Stimulated activated CD8-positive, alpha-beta memory T cell treated with anti-CD3 and anti-CD28 coated beads, Interleukin-4, amount 100 ng/mL, for 24 hours (primary cell): ENCODE results near the gene KRT27.
"Not testable (repeated sequence)": the region's sequence is repeated elsewhere in the genome, so short reads cannot be mapped to it uniquely, and the experiment has no call there.

Experiments used
- DNase-seq: peaks from one replicate; pipeline ENCODE4 v3.0.0-alpha.2; 2020; ENCODE audit warnings: low read depth

KRT27 gene, protein sequence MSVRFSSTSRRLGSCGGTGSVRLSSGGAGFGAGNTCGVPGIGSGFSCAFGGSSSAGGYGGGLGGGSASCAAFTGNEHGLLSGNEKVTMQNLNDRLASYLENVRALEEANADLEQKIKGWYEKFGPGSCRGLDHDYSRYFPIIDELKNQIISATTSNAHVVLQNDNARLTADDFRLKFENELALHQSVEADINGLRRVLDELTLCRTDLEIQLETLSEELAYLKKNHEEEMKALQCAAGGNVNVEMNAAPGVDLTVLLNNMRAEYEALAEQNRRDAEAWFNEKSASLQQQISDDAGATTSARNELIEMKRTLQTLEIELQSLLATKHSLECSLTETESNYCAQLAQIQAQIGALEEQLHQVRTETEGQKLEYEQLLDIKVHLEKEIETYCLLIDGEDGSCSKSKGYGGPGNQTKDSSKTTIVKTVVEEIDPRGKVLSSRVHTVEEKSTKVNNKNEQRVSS

DNA sequence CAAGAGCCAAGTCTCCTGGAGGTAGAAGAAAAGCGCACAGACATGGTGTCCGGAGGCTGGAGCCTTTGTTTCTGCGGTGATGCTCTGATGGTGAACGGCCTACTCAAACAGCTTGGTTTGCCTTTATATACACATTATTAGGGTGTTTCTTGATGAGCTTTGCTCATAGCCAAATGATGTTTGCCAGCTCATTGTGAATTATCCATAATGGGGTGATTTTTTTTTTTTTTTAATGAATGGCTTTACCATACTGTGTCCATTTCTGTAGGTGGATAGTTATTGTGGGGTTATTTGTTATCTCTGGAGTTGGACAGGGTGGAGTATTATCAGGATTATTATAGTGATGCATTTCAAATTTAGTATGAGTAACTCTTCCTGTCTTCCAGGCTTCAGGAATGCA, at the start of gene KRT27:
Gene KRT27 (minus strand): TSS at position 101 of the 400 bp plus-strand sequence. CDS start 57 bp downstream, at position 44.
- no peak for DNase-seq

DNA sequence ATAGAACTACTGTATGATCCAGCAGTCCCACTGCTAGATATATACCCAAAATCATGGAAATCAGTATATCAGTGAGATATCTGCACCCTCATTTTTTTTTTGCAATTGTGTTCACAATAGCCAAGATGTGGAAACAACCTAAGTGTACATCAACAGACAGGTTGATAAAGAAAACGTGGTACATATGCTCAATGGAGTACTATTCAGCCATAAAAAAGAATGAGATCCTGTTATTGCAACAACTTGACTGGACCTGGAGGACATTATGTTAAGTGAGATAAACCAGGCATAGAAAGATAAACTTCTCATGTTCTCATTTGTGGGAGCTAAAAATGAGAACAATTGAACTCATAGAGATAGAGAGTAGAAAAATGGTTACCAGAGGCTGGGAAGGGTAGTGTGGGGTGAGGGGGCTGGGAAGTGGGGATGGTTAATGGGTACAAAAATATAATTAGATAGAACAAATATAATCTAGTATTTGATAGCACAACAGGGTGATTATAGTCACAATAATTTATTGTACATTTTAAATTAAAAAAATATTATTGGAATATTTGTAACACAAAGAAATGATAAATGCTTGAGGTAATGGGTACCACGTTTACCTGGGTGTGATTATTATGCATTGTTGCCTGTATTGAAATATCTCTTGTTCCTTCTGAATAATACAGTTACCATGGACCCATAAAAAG, 47.9 kb upstream of the KRT27 start:
- no peak for DNase-seq

DNA sequence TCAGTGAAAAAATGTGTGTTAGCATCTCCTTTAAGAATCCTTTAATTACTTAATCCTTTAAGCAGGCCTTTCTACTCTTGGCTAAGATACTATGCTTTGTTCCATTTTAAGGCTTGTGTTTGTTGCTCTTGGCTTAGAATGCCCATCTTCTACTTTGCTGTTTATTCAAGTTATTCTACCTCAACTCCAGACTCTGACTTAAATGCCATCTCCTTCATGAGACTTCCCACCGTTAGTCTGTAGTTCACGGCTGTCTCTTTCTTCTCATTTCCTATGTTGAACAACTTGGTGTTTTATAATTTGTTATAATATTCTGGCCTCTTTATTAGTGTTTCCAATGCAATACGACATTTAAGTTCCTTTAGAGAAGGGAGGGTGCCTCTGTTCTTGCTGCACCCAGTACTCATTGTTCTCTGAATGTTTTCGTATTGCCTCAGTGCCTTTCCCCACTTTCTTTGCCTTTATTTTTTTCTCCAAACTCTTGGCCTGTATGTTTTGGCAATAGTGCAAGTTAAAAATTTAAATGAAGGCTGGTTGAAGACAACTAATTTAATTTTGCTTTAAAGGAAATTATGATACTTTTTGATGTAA, 46.2 kb upstream of the KRT27 start:
- DNase-seq = no peak

DNA sequence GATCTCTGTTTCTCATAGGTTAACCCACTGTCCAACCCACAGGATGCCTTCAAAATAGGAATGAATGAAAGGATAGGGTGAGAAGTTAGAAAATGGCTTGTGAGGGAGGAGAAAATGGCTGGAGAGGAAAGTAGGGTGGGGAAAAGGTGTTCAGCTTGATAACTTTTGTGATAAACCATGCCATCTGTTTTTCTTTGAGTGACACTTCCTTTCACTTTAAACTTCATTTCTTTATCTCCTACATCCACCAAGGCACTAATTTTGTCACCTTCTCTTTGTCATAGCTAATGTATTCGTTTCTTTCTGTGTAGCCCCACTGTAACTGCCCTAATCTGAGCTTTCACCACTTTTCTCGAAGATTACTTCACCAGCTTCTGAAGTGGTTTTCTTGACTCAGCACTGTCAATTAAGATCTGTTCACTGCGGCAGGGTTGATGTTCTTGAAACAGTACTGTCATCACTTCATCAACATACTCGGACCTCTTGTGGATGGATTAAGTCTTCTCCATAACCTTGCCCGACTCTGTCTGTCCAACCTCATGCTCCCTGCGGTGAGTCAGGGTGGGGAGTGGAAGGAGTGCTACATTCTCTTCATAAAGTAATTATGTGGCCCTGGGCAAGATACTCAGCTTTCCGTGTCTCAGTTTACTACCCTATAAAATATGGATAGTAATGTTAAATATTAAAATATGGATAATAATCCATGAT, 45.5 kb upstream of the KRT27 start:
- no peak for DNase-seq

DNA sequence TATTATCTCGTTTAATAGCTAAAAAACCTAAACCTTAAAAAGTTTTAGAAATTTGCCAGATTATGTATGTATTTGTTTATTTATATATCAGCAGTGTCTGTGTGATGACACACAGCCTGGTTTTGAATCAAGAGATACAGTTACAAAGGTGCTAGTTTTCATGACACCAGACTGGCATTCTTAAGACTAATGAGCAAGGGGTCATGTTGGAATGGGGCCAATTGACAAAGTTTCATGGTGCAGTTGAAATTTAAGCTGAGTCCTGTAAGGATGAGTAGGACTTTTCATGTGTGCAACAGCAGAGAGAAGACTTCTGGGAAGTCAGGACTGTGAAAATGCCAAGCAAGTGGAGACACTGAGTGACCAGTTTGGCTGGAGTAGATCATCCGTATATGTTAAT, 43.2 kb upstream of the KRT27 start:
- no peak for DNase-seq

DNA sequence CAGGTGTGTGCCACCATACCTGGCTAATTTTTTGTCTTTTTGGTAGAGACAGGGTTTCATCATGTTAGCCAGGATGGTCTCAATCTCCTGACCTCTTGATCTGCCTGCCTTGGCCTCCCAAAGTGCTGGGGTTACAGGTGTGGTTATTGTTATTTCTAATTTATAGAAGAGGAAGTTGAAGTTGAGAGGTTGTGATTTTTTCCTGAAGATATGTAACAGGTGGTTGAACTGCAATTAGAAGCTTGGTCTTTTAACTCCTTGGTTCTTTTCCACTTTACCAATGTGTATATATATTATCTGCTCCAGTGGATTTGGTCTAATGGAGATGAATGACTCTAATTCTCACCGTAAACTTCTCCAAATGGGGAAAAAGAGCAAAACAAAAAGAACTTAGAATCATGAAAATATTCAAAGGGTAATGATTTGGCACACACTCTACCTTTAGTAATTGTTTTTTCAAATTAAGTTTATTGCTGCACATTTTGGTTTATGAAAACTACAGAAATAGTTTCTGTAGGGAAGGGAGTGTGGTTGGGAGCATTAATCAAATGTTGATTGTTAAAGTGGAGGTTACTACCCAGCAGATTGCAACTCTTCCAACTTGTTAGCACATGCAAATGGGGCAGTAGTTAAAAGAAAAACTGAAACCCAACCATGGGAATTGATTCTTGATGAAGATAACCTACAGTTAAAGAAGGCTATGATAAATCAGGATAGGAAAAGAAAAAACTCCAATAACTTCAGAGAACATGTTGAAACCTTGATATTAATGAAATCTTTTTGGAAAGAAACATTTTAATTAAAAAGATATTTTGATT, 41.9 kb upstream of the KRT27 start:
- no peak for DNase-seq

DNA sequence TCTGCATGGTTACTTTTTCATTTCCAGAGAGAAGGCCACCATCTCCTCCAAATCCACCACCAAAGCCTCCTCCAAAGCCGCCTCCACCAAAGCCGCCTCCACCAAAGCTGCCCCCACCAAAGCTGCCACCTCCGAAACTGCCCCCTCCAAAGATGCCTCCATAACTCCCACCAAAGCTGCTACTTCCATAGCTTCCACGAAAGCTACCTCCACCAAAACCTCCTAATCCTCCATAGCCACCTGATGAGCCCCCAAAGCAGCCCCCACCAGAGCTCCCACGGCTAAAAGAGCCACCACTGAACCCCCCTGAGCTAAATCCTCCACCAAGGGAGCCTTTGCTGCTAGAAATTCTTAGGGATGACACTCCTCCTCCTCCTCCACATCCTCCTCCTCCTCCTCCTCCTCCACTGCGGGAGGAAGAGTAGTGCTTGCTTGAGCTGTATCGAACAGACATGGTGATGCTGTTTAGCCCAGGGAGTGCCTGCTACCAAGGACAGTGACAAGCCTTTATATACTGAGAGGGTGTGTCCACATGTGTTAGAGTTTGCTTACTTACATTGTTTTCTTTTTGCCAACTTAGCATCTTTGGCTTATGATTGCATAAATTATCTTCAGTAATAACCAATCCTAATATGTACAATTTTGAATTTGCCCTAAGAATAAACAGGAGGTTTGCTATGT, 39.9 kb upstream of the KRT27 start, which contains the start of gene KRT10:
Gene KRT10 (minus strand): TSS at position 483 of the 681 bp plus-strand sequence. CDS start 29 bp downstream, at position 454.
- DNase-seq = no peak

DNA sequence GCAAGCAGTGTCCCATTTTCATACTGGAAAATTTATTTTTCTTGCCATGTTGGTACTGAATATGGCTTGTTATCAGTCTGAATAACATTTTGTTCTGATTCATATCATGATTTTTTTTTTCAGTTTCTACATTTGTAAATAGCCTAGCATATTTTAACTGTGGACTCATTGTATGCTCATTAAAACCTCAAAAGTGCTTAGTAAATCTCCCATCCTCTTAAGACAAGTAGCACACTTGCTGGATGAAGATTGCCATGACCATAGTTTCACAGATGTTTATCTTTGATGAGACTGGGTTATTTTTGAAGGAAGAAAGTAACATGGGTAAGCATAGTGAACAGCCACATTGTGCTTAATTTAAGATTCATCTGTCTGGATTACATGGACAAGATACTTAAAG, 39.2 kb upstream of the KRT27 start:
- no peak for DNase-seq

DNA sequence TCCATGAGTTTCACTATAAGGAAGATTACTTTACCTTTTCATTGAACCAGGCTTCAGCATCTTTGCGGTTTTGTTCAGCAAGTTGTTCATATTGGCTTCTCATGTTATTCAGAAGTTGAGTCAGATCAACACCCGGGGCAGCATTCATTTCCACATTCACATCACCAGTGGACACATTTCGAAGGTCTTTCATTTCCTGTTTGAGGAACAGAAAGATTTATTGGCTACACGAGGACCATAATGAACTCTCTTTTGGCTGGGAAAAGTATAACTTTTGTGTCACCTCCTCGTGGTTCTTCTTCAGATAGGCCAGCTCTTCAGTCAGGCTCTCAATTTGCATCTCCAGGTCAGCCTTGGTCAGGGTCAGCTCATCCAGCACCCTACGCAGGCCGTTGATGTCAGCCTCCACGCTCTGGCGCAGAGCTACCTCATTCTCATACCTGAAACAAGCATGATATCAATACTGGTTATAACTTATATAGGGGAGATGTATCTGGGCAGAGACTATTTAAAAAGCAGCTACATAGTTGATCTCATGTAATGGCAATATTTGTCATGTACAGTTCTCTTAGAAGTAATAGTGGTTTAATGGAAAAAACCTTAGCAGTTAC, 38.0 kb upstream of the KRT27 start:
- DNase-seq = no peak

DNA sequence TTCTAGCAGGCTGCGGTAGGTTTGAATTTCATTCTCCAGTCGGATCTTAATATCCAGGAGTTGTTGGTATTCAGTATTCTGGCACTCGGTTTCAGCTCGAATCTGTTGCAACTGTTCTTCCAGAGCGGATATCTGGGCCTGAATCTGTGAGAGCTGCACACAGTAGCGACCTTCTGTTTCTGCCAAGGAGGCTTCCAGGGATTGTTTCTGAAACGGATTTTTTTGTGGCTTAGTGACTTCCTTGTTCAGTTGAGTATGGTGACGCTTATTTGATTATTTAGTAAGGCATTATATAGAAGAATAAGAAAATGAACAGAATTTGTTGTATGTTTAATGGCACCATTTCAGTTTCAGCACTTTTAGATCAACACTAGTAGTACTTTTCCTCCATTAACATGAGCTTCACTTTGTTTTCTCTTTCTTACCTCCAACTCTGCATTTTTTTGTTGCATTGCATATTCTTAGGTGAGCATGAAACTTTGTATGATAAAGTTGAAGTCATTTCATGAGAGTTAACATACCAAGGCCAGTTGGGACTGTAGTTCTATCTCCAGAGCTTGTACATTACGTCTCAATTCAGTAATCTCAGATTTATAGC, 37.3 kb upstream of the KRT27 start:
- DNase-seq = no peak

DNA sequence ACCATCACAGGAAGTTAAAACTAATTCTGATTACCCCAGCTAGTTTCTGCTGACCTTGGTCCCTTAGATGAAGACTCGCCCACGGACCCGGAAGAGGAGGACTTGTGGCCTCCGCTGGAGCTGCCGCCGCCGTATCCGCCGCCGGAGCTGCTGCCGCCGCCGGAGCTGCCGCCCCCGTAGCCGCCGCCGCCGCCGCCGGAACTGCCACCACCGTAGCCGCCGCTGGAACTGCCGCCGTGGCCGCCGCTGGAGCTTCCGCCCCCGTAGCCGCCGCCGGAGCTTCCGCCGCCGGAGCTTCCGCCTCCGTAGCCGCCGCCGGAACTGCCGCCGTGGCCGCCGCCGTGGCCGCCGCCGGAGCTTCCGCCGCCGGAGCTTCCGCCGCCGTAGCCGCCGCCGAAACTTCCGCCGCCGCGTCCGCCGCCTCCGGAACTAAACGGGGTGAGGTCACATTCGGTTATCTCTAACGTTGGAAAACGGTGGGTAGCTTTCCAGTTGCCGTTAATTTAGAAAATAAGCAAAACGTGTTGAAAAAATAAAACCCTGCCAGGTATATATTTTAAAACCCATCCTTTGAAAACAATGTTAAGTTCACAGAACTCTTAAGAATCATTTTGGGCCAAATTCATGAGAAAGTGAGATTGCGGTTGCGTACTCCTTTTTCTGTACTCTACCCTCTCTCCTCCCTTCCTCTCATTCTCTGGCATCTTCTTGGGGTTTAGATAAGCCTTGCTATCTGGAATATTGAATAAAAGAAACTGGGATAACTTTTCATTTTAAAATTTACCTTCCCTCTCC, 36.6 kb upstream of the KRT27 start:
- peak; percentile 74 for DNase-seq

DNA sequence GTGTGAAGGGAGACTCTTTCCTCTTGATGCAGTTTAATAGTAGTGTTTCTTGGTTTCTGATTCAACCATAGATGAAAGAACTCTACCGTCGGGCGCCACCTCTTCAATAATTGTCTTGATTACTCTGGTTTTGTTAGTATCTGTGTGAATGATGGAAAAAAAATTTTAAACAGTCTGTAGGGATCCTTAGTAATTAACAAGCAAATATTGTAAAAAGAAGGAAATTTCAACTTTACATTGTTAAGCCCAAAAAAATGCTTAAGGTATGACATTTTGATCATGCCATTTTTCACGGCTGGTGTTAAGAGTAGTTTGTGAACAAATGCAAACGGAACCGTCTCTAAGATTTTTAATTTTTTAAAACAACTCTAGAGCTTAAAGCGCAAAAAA, 36.0 kb upstream of the KRT27 start:
- DNase-seq = no peak

DNA sequence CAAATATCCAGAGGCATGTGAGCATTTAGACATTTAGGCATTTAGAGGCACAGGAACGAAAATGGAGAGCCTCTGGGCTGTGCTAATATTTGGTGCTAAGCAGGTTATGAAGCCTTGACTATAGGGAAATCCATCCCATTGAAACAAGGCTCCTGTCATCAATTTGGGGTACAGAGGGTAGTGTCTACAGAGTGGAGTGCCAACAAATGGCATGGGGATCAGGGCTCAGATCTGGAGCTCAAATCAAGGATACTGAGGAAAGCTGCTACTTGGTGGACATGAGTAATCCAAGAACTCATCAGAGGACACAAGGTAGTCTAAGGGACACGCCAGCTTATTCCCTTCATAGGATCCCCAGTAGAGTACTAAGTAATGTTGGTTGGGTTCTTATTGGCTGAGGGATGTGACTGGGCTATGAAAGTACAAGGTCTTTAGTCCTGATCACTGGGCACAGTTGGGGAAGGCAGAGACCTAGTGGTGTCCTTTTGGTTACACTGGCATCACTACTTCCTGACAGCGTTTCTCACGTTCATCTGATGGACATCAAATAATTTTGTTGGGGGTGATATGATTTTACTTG, 34.8 kb upstream of the KRT27 start:
- no peak for DNase-seq

DNA sequence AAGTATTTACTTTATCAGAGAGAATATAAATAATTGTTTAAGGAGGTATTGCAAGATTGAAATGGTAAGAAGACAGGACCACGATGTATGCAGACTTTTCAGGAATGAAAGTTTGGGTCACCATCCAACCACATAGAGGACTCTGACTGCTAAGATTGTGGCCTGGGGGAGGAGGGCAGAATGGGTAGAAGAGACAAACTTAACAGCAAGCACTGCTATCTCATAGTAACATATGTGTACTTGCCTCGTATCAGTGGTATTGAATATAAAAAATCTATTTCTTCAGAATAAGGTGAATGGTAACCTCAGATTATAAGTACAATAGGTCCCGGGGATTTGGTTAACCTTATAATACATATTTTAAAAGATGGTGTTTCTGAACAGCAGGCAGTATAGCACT, 34.2 kb upstream of the KRT27 start:
- no peak for DNase-seq

DNA sequence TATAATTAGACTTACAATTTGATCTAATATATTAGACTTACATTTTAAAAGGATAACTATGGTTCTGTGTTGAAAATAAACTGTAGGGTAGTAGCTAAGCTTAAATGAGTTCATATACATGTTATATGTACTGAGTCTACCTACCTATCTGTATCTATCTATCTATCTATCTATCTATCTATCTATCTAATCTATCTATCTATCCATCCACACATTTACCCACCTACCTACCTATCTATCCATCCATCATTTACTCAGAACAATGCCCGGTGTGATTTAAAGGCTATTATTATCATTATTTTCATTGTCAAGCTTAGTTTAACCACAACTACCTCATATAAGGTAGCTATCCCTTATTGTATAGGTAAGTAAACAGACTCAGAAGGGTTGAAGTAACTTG, 33.0 kb upstream of the KRT27 start:
- no peak for DNase-seq

DNA sequence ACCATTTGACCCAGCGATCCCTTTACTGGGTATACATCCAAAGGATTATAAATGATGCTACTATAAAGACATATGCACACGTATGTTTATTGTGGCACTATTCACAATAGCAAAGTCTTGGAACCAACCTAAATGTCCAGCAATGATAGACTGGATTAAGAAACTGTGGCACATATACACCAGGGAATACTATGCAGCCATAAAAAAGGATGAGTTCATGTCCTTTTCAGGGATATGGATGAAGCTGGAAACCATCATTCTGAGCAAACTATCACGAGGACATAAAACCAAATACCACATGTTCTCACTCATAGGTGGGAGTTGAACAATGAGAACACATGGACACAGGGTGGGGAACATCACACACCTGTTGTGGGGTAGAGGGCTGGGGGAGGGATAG, 32.3 kb upstream of the KRT27 start:
- not testable (repeated sequence) for DNase-seq

DNA sequence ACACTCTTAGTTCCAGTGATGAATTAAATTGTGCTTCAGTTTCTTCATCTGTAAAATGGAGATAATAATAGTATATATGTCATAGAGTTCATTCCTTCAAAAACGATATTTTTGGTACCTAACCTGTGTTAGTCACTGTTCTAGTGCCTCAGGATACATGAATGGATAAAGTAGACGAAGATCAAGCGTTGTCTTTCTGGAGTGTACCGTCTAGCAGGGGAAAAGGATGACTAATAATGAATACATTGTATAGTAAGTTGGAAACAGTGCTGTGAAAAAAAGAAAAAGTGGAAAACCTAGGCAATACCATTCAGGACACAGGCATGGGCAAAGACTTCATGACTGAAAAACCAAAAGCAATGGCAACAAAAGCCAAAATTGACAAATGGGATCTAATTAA, 31.5 kb upstream of the KRT27 start:
- DNase-seq = no peak

DNA sequence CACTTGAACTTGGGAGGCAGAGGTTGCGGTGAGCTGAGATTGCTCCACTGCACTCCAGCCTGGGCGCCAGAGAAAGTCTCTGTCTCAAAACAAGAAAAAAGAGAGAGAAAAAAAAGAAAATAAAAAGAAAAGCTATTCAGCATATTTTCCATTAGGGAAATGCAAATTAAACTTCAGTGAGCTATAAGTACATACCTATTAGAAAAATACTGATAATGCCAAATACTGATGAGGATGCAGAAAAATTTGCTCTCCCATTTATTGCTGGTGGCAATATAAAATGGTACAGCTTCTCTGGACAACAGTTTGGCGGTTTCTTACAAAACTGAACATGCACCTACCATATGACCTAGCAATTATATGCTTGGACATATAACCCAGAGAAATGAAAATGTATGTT, 30.3 kb upstream of the KRT27 start:
- DNase-seq = no peak

DNA sequence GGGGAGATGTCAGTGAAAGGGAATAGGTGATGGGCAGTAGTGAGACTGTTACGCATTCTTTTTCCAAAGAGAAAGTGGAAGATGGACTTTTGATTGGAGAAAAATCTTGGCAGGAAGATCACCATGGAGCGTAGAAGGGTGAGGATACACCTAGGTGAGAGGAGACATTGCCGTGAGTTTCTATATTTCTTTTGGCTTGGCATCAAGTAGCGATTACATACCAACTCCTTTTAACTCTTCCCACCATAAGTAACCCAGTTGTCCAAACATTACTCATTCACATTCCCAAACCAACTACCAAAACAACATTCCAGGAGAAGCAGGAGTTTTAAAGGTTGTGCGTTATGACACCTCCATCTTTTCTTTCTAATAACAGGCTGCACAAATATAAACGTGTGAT, 28.1 kb upstream of the KRT27 start:
- DNase-seq = no peak
